GM20000 (cell line): Measurements from ENCODE around the gene FAM72A.
"Not testable (repeated sequence)": the region's sequence is repeated elsewhere in the genome, so short reads cannot be mapped to it uniquely, and the experiment has no call there.

ENCODE experiments used
- DNase-seq: peaks from one replicate; pipeline ENCODE4 v3.0.0; 2012; ENCODE audit warnings: low spot score

The FAM72A gene

DNA sequence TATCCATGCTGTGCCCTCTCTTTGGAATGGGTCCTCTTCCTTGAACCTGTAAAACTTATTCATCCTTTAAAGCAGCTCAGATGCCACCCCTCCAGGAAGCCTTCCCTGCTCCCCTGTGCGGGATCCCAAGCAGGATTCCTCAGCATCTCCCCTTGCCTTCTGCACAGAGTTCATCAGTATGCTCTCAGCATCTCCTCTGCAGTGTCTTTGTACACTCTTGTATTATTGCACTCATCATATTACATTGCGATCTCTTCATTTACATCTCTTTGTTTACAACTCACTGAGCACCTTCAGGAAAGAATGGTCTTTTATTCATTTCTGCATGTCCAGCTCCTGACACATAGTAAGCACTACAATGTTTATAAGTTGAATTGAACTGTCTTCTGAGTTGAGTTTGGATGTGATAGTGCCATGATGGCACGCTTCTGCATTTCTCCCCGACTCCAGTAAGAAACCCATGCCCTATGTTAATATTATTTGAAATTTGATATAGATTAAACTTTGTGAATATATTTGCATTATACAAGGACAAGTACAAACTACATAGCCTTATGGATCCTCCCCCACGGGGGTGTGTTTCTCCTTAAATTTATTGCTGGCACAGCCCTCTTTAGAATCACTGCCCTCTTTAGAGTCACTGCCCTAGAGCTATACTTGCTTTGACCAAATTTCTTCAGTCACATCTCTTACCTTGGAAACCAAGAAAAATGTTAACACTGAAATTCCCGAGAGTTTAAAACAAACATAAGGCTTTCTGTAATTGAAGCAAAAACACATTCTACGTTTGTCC lies 13.2 kb upstream of the FAM72A start:
- not testable (repeated sequence) for DNase-seq

DNA sequence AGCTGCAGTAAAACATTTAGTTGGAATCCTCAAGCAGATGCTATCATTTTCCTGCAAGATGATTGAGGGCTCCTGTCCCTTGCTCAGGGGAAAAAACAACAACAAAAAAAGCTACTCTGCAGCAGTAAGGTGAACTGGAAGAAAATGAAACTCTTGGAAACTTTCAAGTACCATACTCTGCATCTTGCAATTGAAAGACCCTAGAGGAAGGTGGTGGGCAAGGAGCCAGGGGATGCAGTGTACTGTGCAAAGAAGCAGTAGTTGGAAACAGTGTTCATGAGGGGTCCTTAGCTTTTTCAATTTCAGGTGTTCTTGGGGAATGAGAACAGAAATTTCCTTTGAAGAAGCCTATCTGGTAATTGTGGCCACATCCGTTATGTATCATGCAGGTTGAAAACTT lies 8.2 kb upstream of the FAM72A start:
- DNase-seq, result not testable (repeated sequence)

- not testable (repeated sequence) for DNase-seq
Measured at GRCh38 chr1:206205569-206205968, 2.9 kb upstream of the FAM72A start.

- DNase-seq, result not testable (repeated sequence)
Measured at GRCh38 chr1:206204871-206205270, 2.2 kb upstream of the FAM72A start.

- DNase-seq, result not testable (repeated sequence)
Measured at GRCh38 chr1:206204159-206204511, 1.5 kb upstream of the FAM72A start.

- not testable (repeated sequence) for DNase-seq
Measured at GRCh38 chr1:206203364-206204158, 922 bp upstream of the FAM72A start, which contains the start of gene SRGAP2. TSS of gene SRGAP2 (plus strand) at chr1:206203541. CDS start at chr1:206205971, 2,430 bp downstream.

DNA sequence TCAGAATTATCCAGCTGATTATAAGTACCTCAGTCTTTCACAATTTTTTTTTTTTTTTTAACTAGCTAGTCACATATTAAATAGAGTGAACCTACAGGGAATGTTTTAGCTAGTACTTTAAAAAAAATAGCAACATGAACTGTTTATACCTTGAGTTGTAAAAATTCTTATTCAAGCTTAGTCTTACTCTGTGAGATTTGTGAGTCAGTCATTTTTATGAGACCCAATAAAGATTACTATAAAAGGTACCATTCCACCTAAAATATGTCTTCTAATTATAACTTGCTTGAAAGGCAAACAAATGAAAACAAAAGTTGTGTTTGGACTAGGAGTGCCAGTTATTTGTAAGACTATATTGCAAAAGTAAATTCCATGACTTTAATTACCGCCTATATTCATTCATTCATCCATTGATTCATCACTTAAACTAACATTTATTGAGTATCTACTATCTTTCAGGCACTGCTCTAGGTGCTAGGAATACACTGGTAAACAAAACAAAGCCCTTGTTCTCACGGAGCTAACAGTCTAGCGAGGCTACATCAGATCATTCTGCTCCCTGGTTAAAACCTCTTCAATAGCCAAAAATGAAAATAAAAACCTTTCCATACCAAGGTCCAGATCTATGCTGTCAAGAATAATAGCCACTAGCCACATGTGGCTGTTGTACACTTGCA lies 5.8 kb downstream of the FAM72A start:
- not testable (repeated sequence) for DNase-seq

- DNase-seq, result not testable (repeated sequence)
Measured at GRCh38 chr1:206195182-206195581, 7.5 kb downstream of the FAM72A start.

- DNase-seq, result not testable (repeated sequence)
Measured at GRCh38 chr1:206186826-206187225, 15.8 kb downstream of the FAM72A start.

DNA sequence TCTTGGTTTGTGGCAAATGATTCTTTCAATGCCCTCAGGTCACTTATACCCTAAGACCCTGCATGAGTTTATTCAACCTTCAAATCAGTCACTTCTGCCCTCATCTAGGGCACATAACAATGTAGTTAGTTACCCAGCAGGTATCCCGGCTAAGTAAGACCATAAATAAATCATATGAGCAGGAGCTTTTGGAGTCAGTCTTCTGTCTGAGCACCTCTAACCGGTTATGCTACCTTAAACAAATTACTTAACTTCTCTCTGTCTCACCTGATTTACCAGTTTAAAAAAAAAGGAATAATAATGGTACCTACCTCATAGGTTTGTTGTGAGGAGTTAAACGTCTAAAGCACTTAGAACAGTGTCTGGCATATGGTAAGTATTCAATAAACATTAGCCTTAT lies 16.9 kb downstream of the FAM72A start:
- DNase-seq, result not testable (repeated sequence)

DNA sequence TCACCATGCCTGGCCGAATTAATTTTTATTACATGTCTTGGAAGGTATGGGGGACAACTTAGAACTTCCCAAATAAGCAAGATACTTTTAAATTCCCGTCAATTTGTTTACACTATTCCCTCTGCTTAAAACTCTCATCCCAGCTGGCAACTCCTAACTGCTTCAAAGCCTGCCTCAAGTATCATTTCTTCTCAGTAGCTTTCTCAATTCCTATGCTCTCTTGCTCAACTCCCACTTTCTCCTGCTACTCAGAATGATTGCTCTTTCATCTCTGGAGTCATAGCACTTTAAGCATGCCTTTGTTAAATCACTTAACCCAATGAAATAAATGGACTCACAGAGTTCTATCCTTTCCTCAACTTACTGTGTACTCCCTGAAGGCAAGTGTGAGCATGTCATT lies 18.9 kb downstream of the FAM72A start:
- DNase-seq, result not testable (repeated sequence)

GRCh38 chr1:206182368-206183317 lies 20.0 kb downstream of the FAM72A start:
- not testable (repeated sequence) for DNase-seq

GRCh38 chr1:206179666-206180065 lies 23.0 kb downstream of the FAM72A start:
- DNase-seq, result not testable (repeated sequence)

GRCh38 chr1:206178061-206178989 lies 24.3 kb downstream of the FAM72A start:
- not testable (repeated sequence) for DNase-seq

DNA sequence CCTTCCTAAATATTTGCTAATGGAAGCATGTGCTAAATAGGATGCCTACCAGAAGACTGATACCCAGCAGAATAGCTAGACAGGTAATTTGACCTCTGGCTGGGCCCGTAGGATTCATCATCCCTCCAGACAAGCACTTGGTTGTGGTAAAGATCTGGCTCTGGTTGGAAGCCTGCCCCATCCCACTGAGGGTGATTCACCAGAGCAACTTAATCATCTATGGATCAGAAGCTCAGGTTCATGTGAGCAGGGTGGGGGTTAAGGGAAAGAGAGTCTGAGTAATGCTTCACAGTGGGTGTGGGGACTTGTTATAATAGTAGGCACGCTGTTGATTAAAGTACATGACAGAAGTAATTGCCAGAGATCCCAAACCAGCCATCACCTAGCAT lies 26.5 kb downstream of the FAM72A start:
- DNase-seq, result not testable (repeated sequence)

DNA sequence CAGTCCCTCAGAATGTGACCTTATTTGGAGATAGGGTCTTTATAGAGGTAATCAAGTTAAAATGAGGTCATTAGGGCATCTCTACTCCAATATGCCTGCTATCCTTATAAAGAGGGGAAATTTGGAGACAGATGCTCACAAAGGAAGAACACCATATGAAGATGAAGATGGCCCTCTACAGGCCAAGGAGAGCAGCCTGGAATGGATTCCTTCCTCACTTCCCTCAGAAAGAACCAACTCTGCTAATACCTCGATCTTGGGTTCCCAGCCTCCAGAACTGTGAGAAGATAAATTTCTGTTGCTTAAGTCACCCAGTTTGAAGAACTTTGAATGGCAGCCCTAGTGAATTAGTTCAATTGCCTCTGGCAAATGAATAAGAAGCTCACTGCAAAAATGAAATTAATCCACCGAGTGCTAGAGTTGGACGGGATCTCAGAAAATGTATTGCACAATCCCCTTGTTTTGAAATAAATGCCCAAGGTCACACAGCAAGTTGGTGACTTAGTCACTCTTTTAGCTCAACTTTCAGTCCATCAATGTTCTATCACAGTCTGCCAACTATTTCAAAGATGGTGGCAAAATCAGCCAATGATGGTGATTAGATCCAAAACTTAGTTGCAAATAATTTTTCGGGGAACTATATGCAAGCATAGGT lies 27.1 kb downstream of the FAM72A start:
- DNase-seq, result not testable (repeated sequence)

DNA sequence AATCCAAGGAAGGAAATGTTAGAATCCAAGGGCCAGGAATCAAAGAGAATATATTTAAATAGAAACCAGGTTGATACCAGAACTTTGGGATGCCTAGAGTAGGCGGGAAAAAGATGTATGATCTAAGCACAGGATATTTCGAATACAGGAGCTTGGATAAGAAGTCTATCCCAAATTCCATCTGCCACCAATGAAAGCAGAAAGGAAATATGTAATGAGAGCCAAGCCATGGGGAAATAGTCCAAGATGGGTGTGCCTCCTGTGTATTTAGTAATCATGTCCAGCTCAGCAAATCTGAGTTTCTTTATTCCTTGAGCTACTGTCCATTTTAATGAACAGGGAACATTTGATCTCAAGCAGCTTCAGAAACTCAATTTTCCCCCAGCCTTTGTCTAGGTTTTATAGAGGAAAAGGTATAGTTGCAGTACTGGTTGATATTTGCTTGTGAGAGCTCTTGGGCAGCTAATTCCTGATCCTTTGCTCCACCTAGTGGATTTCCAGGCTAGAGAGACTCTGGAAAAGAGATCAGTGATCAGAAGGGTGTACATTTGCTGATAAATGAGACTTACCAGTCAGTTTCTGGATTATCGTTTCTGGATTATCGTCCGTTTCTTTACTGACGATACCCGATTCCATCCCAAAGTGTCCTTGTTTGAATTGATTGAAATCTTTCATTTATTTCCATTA lies 28.3 kb downstream of the FAM72A start:
- DNase-seq, result not testable (repeated sequence)

DNA sequence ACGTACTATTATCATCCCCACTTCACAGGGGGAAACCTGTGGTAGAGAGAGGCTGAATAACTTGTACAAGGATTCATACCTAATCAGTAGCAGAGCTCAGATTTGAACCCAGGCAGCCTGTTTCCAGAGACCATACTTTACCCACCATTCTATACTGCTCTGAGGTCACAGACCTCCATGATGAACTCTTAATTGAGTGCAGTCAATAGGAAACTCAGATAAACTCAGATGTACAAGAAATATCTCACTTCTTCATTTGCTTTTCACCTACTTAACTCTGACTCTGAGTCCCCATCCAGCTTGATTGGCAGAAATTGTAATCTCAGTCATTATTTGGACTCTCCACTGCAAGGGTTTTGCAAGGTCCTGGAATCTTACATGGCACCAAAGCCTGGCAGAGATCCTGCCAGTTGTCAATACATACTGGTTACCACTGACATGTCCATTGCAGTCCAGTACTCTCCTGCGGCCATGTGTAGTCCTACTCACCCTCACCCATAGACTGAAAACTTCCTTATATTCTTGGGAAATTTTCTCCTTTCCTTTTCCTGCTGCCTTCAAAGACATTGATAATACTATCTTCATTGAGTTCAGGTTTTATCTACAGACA lies 29.4 kb downstream of the FAM72A start:
- DNase-seq, result not testable (repeated sequence)
